H1 (cell line): Measurements from ENCODE around the gene CTBP2. TPM values are rescaled to one million over a fixed set of nuclear protein-coding genes. Genes with fewer than 3 reads are reported as not detected.
A peak's percentile ranks its signal among the peaks of the same experiment; 100 is the strongest.

Source experiments
- CTCF ChIA-PET: fragments of 300-600 bp; sonication (Branson Sonifier 250); formaldehyde crosslinking; loops from one replicate; lab custom pipeline; 2021; ENCODE audit not compliant: partially characterized antibody; lab: Charles Lee
- POLR2A ChIA-PET: fragments of 300-600 bp; sonication (Branson Sonifier 250); formaldehyde crosslinking; loops from one replicate; lab custom pipeline; 2021; ENCODE audit warnings: inconsistent platforms; ENCODE audit not compliant: partially characterized antibody; lab: Charles Lee
- DNase-seq, 2 experiments: peaks; one replicate each; pipeline versions ENCODE4 v3.0.0 to v3.0.0-alpha.2; 2010 to 2022; ENCODE audit warnings: low spot score in 2 of 2, low read depth in 1 of 2, mixed read lengths in 1 of 2
- FAIRE-seq: peaks from 2 replicates; lab custom pipeline; 2011; peaks lifted over from hg19 to GRCh38; lab: Jason Lieb, UNC
- H2AFZ ChIP-seq: 2 replicates; pipeline ENCODE4 v1.8.1; 2012; ENCODE audit warnings: low read length, inconsistent platforms
- H2AK5ac ChIP-seq: 2 replicates; pipeline ENCODE4 v1.6.1; 2013; ENCODE audit warnings: low read depth, low read length
- H2BK120ac ChIP-seq: replicated peaks from 2 replicates; pipeline ENCODE3; 2013; ENCODE audit warnings: low read depth, low read length, inconsistent platforms
- H2BK12ac ChIP-seq: 2 replicates; pipeline ENCODE4 v1.6.1; 2013; ENCODE audit warnings: low read depth, low read length
- H2BK15ac ChIP-seq: 2 replicates; pipeline ENCODE4 v1.6.1; 2013; ENCODE audit warnings: low read length
- H2BK20ac ChIP-seq: 2 replicates; pipeline ENCODE4 v1.6.1; 2013; ENCODE audit warnings: low read length
- H2BK5ac ChIP-seq: 2 replicates; pipeline ENCODE4 v1.6.1; 2013; ENCODE audit warnings: low read depth, low read length
- H3K14ac ChIP-seq: 2 replicates; pipeline ENCODE4 v1.6.1; 2013; ENCODE audit warnings: inconsistent platforms; ENCODE audit not compliant: insufficient read length
- H3K18ac ChIP-seq: 2 replicates; pipeline ENCODE4 v1.6.1; 2013; ENCODE audit warnings: low read length; ENCODE audit errors: extremely low read depth
- H3K23ac ChIP-seq: 2 replicates; pipeline ENCODE4 v1.6.1; 2013; ENCODE audit warnings: inconsistent platforms; ENCODE audit not compliant: insufficient read length
- H3K23me2 ChIP-seq: 2 replicates; pipeline ENCODE4 v1.6.1; 2013; ENCODE audit warnings: low read depth, low read length
- H3K27ac ChIP-seq: 2 replicates; pipeline ENCODE4 v1.6.1; 2011; ENCODE audit warnings: low read depth, low read length, inconsistent platforms
- H3K27me3 ChIP-seq, 4 experiments: replicated peaks in 1 of 4; 1 replicate in 1 of 4; 2 replicates in 3 of 4; pipeline versions ENCODE4 v1.6.1 to v1.8.1; 2011 to 2013; ENCODE audit warnings: low read length in 3 of 4, mild to moderate bottlenecking in 3 of 4, inconsistent platforms in 2 of 4, mixed read lengths in 2 of 4, moderate library complexity in 1 of 4; ENCODE audit not compliant: control insufficient read depth in 3 of 4, insufficient read depth in 3 of 4; ENCODE audit errors: extremely low read depth in 1 of 4
- H3K36me3 ChIP-seq, 4 experiments: 2 replicates each; pipeline versions ENCODE4 v1.6.1 to v1.8.1; 2011 to 2013; ENCODE audit warnings: mild to moderate bottlenecking in 4 of 4, low read length in 3 of 4, moderate library complexity in 2 of 4, control low read depth in 1 of 4, inconsistent platforms in 1 of 4; ENCODE audit not compliant: insufficient read depth in 4 of 4, control insufficient read depth in 2 of 4
- H3K4ac ChIP-seq: replicated peaks from 2 replicates; pipeline ENCODE3; 2013; ENCODE audit warnings: low read length, low read depth, mixed read lengths, inconsistent platforms; ENCODE audit not compliant: insufficient read length
- H3K4me1 ChIP-seq, 4 experiments: replicated peaks in 1 of 4; 1 replicate in 1 of 4; 2 replicates in 3 of 4; pipeline versions ENCODE4 v1.6.1 to v1.8.1; 2011 to 2013; ENCODE audit warnings: low read length in 3 of 4, inconsistent platforms in 2 of 4, mixed read lengths in 1 of 4; ENCODE audit not compliant: insufficient read depth in 4 of 4, control insufficient read depth in 3 of 4
- H3K4me2 ChIP-seq, 2 experiments: 2 replicates each; pipeline versions ENCODE4 v1.6.1 to v1.8.1; 2011 to 2013; ENCODE audit warnings: low read depth in 2 of 2, low read length in 2 of 2, control low read depth in 1 of 2, inconsistent platforms in 1 of 2, mild to moderate bottlenecking in 1 of 2; ENCODE audit not compliant: insufficient read depth in 1 of 2
- H3K4me3 ChIP-seq, 4 experiments: fragments of 200-600, 300-600 bp in 1 of 4; sonication (generic), shearing (Covaris generic), sonication (Bioruptor Twin) in 1 of 4; 2 replicates each; pipeline versions ENCODE4 v1.5.1 to v1.8.1; 2011 to 2016; ENCODE audit warnings: low read length in 4 of 4, low read depth in 3 of 4, control low read depth in 2 of 4, inconsistent platforms in 2 of 4, mild to moderate bottlenecking in 2 of 4, mixed read lengths in 1 of 4, moderate library complexity in 1 of 4; ENCODE audit not compliant: insufficient read depth in 2 of 4; ENCODE audit errors: extremely low read depth in 1 of 4
- H3K56ac ChIP-seq: replicated peaks from 2 replicates; pipeline ENCODE3; 2013; ENCODE audit warnings: low read depth, mild to moderate bottlenecking, mixed read lengths, low read length, inconsistent platforms; ENCODE audit not compliant: insufficient read length
- H3K79me1 ChIP-seq: 2 replicates; pipeline ENCODE4 v1.6.1; 2013; ENCODE audit warnings: low read depth, low read length, control low read depth
- H3K79me2 ChIP-seq, 2 experiments: 2 replicates each; pipeline versions ENCODE4 v1.6.1 to v1.8.1; 2012 to 2013; ENCODE audit warnings: low read length in 2 of 2, mild to moderate bottlenecking in 2 of 2, inconsistent platforms in 1 of 2; ENCODE audit not compliant: insufficient read depth in 2 of 2, control insufficient read depth in 1 of 2
- H3K9ac ChIP-seq, 4 experiments: replicated peaks in 1 of 4; 1 replicate in 1 of 4; 2 replicates in 3 of 4; pipeline versions ENCODE4 v1.6.1 to v1.8.1; 2011 to 2013; ENCODE audit warnings: low read depth in 3 of 4, low read length in 3 of 4, control low read depth in 2 of 4, mild to moderate bottlenecking in 2 of 4, moderate library complexity in 2 of 4, inconsistent platforms in 1 of 4; ENCODE audit errors: extremely low read depth in 1 of 4
- H3K9me3 ChIP-seq, 2 experiments: 2 replicates each; pipeline versions ENCODE4 v1.6.1 to v1.8.1; 2012 to 2013; ENCODE audit warnings: mild to moderate bottlenecking in 2 of 2, moderate library complexity in 2 of 2, control low read depth in 1 of 2, inconsistent platforms in 1 of 2, low read depth in 1 of 2, low read length in 1 of 2, mixed read lengths in 1 of 2; ENCODE audit not compliant: insufficient read depth in 2 of 2
- H4K20me1 ChIP-seq, 2 experiments: replicated peaks in 1 of 2; 2 replicates each; pipeline versions ENCODE3 to v1.8.1; 2011 to 2013; ENCODE audit warnings: inconsistent platforms in 2 of 2, low read length in 2 of 2, mild to moderate bottlenecking in 1 of 2; ENCODE audit not compliant: insufficient read depth in 2 of 2, control insufficient read depth in 1 of 2
- H4K5ac ChIP-seq: 2 replicates; pipeline ENCODE4 v1.6.1; 2013; ENCODE audit warnings: low read length, low read depth, mixed read lengths, inconsistent platforms; ENCODE audit not compliant: insufficient read length
- H4K8ac ChIP-seq: 2 replicates; pipeline ENCODE4 v1.8.0; 2013; ENCODE audit warnings: mild to moderate bottlenecking, moderate library complexity, low read length, inconsistent platforms; ENCODE audit not compliant: insufficient read depth; ENCODE audit errors: extremely low read depth
- H4K91ac ChIP-seq: replicated peaks from 2 replicates; pipeline ENCODE3; 2013; ENCODE audit warnings: low read length, mixed read lengths, inconsistent platforms; ENCODE audit not compliant: insufficient read length
- ASH2L ChIP-seq: fragments of 200-600, 300-600 bp; sonication (generic); IDR thresholded peaks from one replicate; pipeline ENCODE4 v1.7.1; 2017; ENCODE audit warnings: low read length
- CEBPB ChIP-seq: IDR thresholded peaks from 2 replicates; pipeline ENCODE4 v1.6.1; 2012; ENCODE audit warnings: low read depth, low read length
- HDAC6 ChIP-seq: IDR thresholded peaks from one replicate; pipeline ENCODE4 v1.7.1; 2012; ENCODE audit warnings: low read depth, mild to moderate bottlenecking, inconsistent platforms, low read length, moderate library complexity
- JUN ChIP-seq: IDR thresholded peaks from 2 replicates; pipeline ENCODE4 v1.6.1; 2011; ENCODE audit warnings: low read depth, mild to moderate bottlenecking, improper control_type of control experiment, low read length
- NANOG ChIP-seq: IDR thresholded peaks from 2 replicates; pipeline ENCODE4 v1.6.1; 2011; ENCODE audit warnings: low read length, low read depth, mild to moderate bottlenecking, inconsistent platforms; ENCODE audit not compliant: insufficient read depth, poor library complexity, severe bottlenecking
- NRF1 ChIP-seq: IDR thresholded peaks from 2 replicates; pipeline ENCODE4 v1.6.1; 2011; ENCODE audit warnings: mild to moderate bottlenecking, low read depth, low read length, improper control_type of control experiment
- PHF8 ChIP-seq: fragments of 200-600 bp; sonication (generic); conservative IDR thresholded peaks from 2 replicates; pipeline ENCODE4 v1.7.1; 2012; ENCODE audit warnings: low read depth, mild to moderate bottlenecking, inconsistent platforms, low read length, moderate library complexity
- RXRA ChIP-seq: IDR thresholded peaks from 2 replicates; pipeline ENCODE4 v1.6.1; 2011; ENCODE audit warnings: low read depth, mild to moderate bottlenecking, low read length, moderate library complexity; ENCODE audit not compliant: insufficient read depth
- TAF1 ChIP-seq: IDR thresholded peaks from 2 replicates; pipeline ENCODE4 v1.6.1; 2011; ENCODE audit warnings: mild to moderate bottlenecking, low read depth, low read length
- YY1 ChIP-seq: IDR thresholded peaks from 2 replicates; pipeline ENCODE4 v1.6.1; 2011; ENCODE audit warnings: low read depth, mild to moderate bottlenecking, low read length
- WGBS, 2 experiments: shearing (Covaris generic) in 1 of 2; methylation state at CpG; one replicate each; pipeline versions ENCODE4 v1.1.6 to v1.1.7; 2013 to 2015; ENCODE audit warnings: low lambda C conversion rate in 2 of 2, mixed read lengths in 2 of 2, inconsistent platforms in 1 of 2, low coverage in 1 of 2, missing lambda C conversion rate in 1 of 2; ENCODE audit not compliant: insufficient replicate concordance in 2 of 2, insufficient coverage in 1 of 2, insufficient read length in 1 of 2; ENCODE audit errors: extremely low coverage in 1 of 2, missing lambda C conversion rate in 1 of 2; 5-methylcytosine and 5-hydroxymethylcytosine counted together
- polyA plus RNA-seq, 7 experiments: library from polyadenylated mRNA; depleted of rRNA in 3 of 7; stranded (reverse) in 5 of 7; unstranded in 2 of 7; fragments of >200 nt in 5 of 7; fragments of 200-250 nt in 2 of 7; gene quantifications; 1 replicate in 5 of 7; 2 replicates in 1 of 7; 4 replicates in 1 of 7; pipeline versions ENCODE4 v1.2.1 to v1.2.3, GENCODE V29; 2011 to 2013; ENCODE audit warnings: missing spikeins in 2 of 7, mixed read lengths in 2 of 7
- total RNA-seq: library from RNA; stranded (reverse); fragmentation: NEBNext Ultra II Directional; extraction: Animal tissue kit (Norgen Biotek cat#: 25700); gene quantifications from 2 replicates; pipeline ENCODE4 v1.2.1, GENCODE V29; 2021

The CTBP2 gene
- total and polyA plus RNA-seq, 2 of the 8 experiments (the other 6 are each of a cell fraction or from before 2014, with no cell fraction given) = 208 to 221 TPM

DNA sequence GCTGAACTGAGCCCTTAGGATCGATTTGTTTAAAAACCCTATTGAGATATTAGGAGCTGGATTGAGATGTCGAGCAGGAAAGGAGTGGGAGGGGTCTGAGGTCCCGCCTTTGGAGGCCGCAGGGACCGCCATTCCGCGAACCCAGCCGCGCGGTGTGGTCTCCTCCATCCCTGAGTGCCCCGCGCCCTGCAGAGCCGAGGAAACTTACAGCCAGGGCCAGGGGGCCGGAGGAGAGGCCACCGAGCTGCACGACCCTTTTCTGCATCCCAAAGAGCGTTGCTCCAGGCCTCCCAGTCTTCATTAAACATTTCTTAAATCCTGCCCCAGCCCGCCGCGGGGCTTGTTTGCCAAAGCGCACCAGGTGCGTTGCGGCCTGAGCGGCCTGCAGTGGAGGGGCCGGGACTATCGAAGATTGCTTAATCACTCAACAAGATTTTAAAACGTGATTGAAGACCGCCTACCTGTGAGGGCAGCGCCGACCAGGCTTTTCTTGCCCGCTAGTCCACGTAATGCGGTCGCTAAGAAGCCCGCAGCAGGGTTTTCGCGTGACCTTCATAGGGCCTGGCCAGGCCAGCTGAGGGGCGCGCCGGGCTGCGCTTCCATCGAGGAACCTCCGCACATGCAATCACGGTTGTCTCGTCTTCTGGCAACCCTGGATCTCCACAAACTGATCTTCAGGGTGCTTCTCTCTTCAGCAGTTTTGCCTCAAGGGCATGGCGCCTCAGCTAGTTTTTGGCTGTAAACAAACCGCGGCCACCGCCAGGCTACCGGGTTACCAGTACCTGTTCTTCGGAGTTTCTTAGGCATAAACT, 2.0 kb upstream of the CTBP2 start:
- peak overlapping the region; percentile 62; the same call in 1 of the 2 replicates for H3K27ac ChIP-seq
- peak overlapping the region; percentile 54; the same call in 1 of the 2 replicates for H4K8ac ChIP-seq
- H3K23ac ChIP-seq = no peak overlapping the region
- H2BK5ac ChIP-seq = peak overlapping the region; percentile 69
- 0 out of 2 replicates have a peak overlapping the region, but pooled peaks have one; percentile 13 for H2AK5ac ChIP-seq
- 15% methylated on average over 50 of the region's 51 CpGs; no CpG with 5 or more reads in 1 of the 2 experiments for WGBS, 2 experiments
- H4K5ac ChIP-seq = peak overlapping the region; percentile 87
- no peak overlapping the region for H2BK20ac ChIP-seq
- H3K56ac ChIP-seq = peak overlapping the region; percentile 94
- H4K20me1 ChIP-seq = peaks cover 0 to 2% of the 10 kb centered on the region in 2 experiments
- no peak overlapping the region for H3K14ac ChIP-seq
- peak overlapping the region; percentile 90 for H2BK120ac ChIP-seq
- H3K4me1 ChIP-seq = peaks cover 0 to 7% (median 3%) of the 10 kb centered on the region in 4 experiments; a peak in 5 of 7 replicates
- peak overlapping the region; percentile 84 for H4K91ac ChIP-seq
- no peak for FAIRE-seq
- H3K4ac ChIP-seq = peak overlapping the region; percentile 69
- peaks cover 20 to 31% of the 10 kb centered on the region in 2 experiments for H3K79me2 ChIP-seq
- H2BK12ac ChIP-seq = peak overlapping the region; percentile 80; the same call in 1 of the 2 replicates
- H3K9me3 ChIP-seq = no peaks in the 10 kb centered on the region
- H3K4me2 ChIP-seq = peak overlapping the region; percentile 88 to 93
- DNase-seq = peak in 1 of 2 experiments; percentile 70
- H3K18ac ChIP-seq = peak overlapping the region; percentile 99
- H3K9ac ChIP-seq = peak overlapping the region in 3 of 4 experiments; percentile 58 to 69 (median 68); a peak in 5 of 7 replicates
- no peaks in the 10 kb centered on the region for H3K27me3 ChIP-seq
- no peaks in the 10 kb centered on the region for H3K79me1 ChIP-seq
- peaks cover 13% of the 10 kb centered on the region; the same call in 1 of the 2 replicates for H3K23me2 ChIP-seq
- peak overlapping the region; percentile 71 to 95 (median 82) for H3K4me3 ChIP-seq
- no peak overlapping the region; the same call in 1 of the 2 replicates for H2BK15ac ChIP-seq
- H3K36me3 ChIP-seq = peaks cover 0 to 5% (median 2%) of the 10 kb centered on the region in 4 experiments; a peak in 2 of 8 replicates
- CTCF ChIA-PET = interaction anchor here (0.9 to 1.6 kb wide), 6 partner anchors 12 to 181 kb away, joined by 3 to 4 read pairs (median 3); no protein-coding TSS in a partner anchor
- H2AFZ ChIP-seq = peak overlapping the region; percentile 47; the same call in 1 of the 2 replicates
- POLR2A ChIA-PET = interaction anchor here (0.7 to 3.3 kb wide), 7 partner anchors 10 to 371 kb away, joined by 3 to 22 read pairs (median 3); partner anchors contain the start of gene EEF1AKMT2
- TF ChIP-seq HDAC6 (no peak), CEBPB (peak; percentile 94), ASH2L (peak; percentile 65), NRF1 (no peak), PHF8 (0 out of 2 replicates have a peak, but pooled peaks have one; percentile 27), JUN (no peak), TAF1 (peak; percentile 49), RXRA (no peak), NANOG (no peak), YY1 (0 out of 2 replicates have a peak, but pooled peaks have one; percentile 7)
